Smooth muscle cell (in vitro differentiated cells): ENCODE data around the gene TESK2. TPM values are rescaled to one million over a fixed set of nuclear protein-coding genes. Genes with fewer than 3 reads are reported as not detected.
"Not testable (repeated sequence)": the region's sequence is repeated elsewhere in the genome, so short reads cannot be mapped to it uniquely, and the experiment has no call there.

Experiments
- DNase-seq: peaks from one replicate; lab custom pipeline; 2025; ENCODE audit not compliant: unreplicated experiment; lab: John Stamatoyannopoulos, UW
- H2AFZ ChIP-seq: fragments of 200-600 bp; sonication (generic); 2 replicates; pipeline ENCODE4 v1.6.0; 2016; ENCODE audit warnings: antibody characterized with exemption, low read depth, mild to moderate bottlenecking
- H3F3A ChIP-seq: fragments of 200-600 bp; sonication (generic); 2 replicates; pipeline ENCODE4 v1.6.0; 2017; ENCODE audit warnings: antibody characterized with exemption, low read depth
- H3K27ac ChIP-seq: fragments of 200-600 bp; sonication (generic); 2 replicates; pipeline ENCODE4 v1.5.1; 2016; ENCODE audit warnings: low read depth, mild to moderate bottlenecking
- H3K27me3 ChIP-seq: fragments of 200-600 bp; sonication (generic); 2 replicates; pipeline ENCODE4 v1.6.1; 2016; ENCODE audit warnings: low read depth, mild to moderate bottlenecking
- H3K36me3 ChIP-seq: fragments of 200-600 bp; sonication (generic); 2 replicates; pipeline ENCODE4 v1.5.1; 2016; ENCODE audit warnings: low read depth
- H3K4me1 ChIP-seq: fragments of 200-600 bp; sonication (generic); 2 replicates; pipeline ENCODE4 v1.5.1; 2016; ENCODE audit warnings: low read depth
- H3K4me2 ChIP-seq: fragments of 200-600 bp; sonication (generic); 2 replicates; pipeline ENCODE4 v1.6.0; 2016; ENCODE audit warnings: mild to moderate bottlenecking
- H3K4me3 ChIP-seq: fragments of 200-600 bp; sonication (generic); 2 replicates; pipeline ENCODE4 v1.5.1; 2016; ENCODE audit warnings: mild to moderate bottlenecking
- H3K79me2 ChIP-seq: fragments of 200-600 bp; sonication (generic); 2 replicates; pipeline ENCODE4 v1.6.0; 2016; ENCODE audit warnings: low read depth, mild to moderate bottlenecking
- H3K9ac ChIP-seq: fragments of 200-600 bp; sonication (generic); 2 replicates; pipeline ENCODE4 v1.6.0; 2016; ENCODE audit warnings: low read depth
- H3K9me3 ChIP-seq: fragments of 200-600 bp; sonication (generic); replicated peaks from 2 replicates; pipeline ENCODE4 v1.5.1; 2016; ENCODE audit warnings: low read depth
- H4K20me1 ChIP-seq: fragments of 200-600 bp; sonication (generic); 2 replicates; pipeline ENCODE4 v1.6.0; 2016; ENCODE audit warnings: low read depth
- CTCF ChIP-seq: fragments of 200-600 bp; sonication (generic); IDR thresholded peaks from 2 replicates; pipeline ENCODE4 v1.5.1; 2017; ENCODE audit warnings: borderline replicate concordance, mild to moderate bottlenecking, antibody characterized with exemption; ENCODE audit not compliant: insufficient read depth, poor library complexity, severe bottlenecking
- WGBS: methylation state at CpG from one replicate; pipeline ENCODE4 v1.1.7; 2016; ENCODE audit warnings: low lambda C conversion rate; 5-methylcytosine and 5-hydroxymethylcytosine counted together
- polyA plus RNA-seq: library from polyadenylated mRNA; unstranded; fragments of >200 nt; fragmentation: Nextera tagmentation; extraction: Ambion mirVana; gene quantifications from 2 replicates; pipeline ENCODE4 v1.2.1, GENCODE V29; 2016
- total RNA-seq: library from RNA; depleted of rRNA; stranded (reverse); fragments of >200 nt; gene quantifications from 2 replicates; pipeline ENCODE4 v1.2.3, GENCODE V29; 2014

The TESK2 gene
- total and polyA plus RNA-seq, 2 experiments from 2014 or later: 1.3 to 4.3 TPM

GRCh38 chr1:45473302-45473701, 17.7 kb downstream of the TESK2 start:
- H3K9me3 ChIP-seq: no peaks in the 10 kb centered on the region
- H3K79me2 ChIP-seq: no peaks in the 10 kb centered on the region
- no peak overlapping the region for H3K4me3 ChIP-seq
- no peaks in the 10 kb centered on the region for H3F3A ChIP-seq
- no peak for DNase-seq
- H4K20me1 ChIP-seq: no peaks in the 10 kb centered on the region
- no peak overlapping the region for H3K4me2 ChIP-seq
- H3K27ac ChIP-seq: no peak overlapping the region
- H2AFZ ChIP-seq: no peak overlapping the region
- no peak overlapping the region for H3K9ac ChIP-seq
- H3K36me3 ChIP-seq: no peaks in the 10 kb centered on the region
- H3K4me1 ChIP-seq: no peaks in the 10 kb centered on the region
- WGBS: 95% methylated on average over 2 of the region's 2 CpGs
- no peaks in the 10 kb centered on the region for H3K27me3 ChIP-seq
- no peak for TF ChIP-seq CTCF

GRCh38 chr1:45470306-45470798, 20.6 kb downstream of the TESK2 start:
- Histone ChIP-seq H3K4me2 (no peak overlapping the region), H3K9me3 (no peaks in the 10 kb centered on the region), H3K27ac (no peak overlapping the region), H2AFZ (no peak overlapping the region), H3F3A (no peaks in the 10 kb centered on the region), H3K4me3 (no peak overlapping the region), H3K4me1 (no peaks in the 10 kb centered on the region), H4K20me1 (no peaks in the 10 kb centered on the region), H3K36me3 (no peaks in the 10 kb centered on the region), H3K79me2 (no peaks in the 10 kb centered on the region), H3K9ac (no peak overlapping the region), H3K27me3 (no peaks in the 10 kb centered on the region)
- DNase-seq: no peak
- 70% methylated on average over 2 of the region's 2 CpGs for WGBS
- TF ChIP-seq CTCF: no peak

GRCh38 chr1:45467353-45467752, 23.6 kb downstream of the TESK2 start:
- not testable (repeated sequence) for H4K20me1 ChIP-seq, H3F3A ChIP-seq, H3K9me3 ChIP-seq, H3K4me1 ChIP-seq, H3K36me3 ChIP-seq, H3K79me2 ChIP-seq, H3K27ac ChIP-seq, H3K4me2 ChIP-seq, H3K4me3 ChIP-seq, H3K27me3 ChIP-seq, H3K9ac ChIP-seq, H2AFZ ChIP-seq, DNase-seq
- 92% methylated on average over 9 of the region's 9 CpGs for WGBS

- Histone ChIP-seq H2AFZ (no peak overlapping the region), H3K4me2 (no peak overlapping the region), H3K27me3 (no peaks in the 10 kb centered on the region), H3K9me3 (no peaks in the 10 kb centered on the region), H3K9ac (no peak overlapping the region), H3K27ac (no peak overlapping the region), H3K4me1 (no peaks in the 10 kb centered on the region), H3K36me3 (no peaks in the 10 kb centered on the region), H3K4me3 (no peak overlapping the region), H3F3A (no peaks in the 10 kb centered on the region), H3K79me2 (no peaks in the 10 kb centered on the region), H4K20me1 (no peaks in the 10 kb centered on the region)
- no peak for TF ChIP-seq CTCF
- DNase-seq: no peak
Measured at GRCh38 chr1:45465277-45465676, 25.7 kb downstream of the TESK2 start.
